Thyroid gland (tissue), 4 donors: ENCODE measurements around the gene P2RX6. TPM values are rescaled to one million over a fixed set of nuclear protein-coding genes. Genes with fewer than 3 reads are reported as not detected.

Experiments used
- DNase-seq, 2 donors: peaks; one replicate each; pipeline ENCODE4 v3.0.0-alpha.2; 2019
- H3K27ac ChIP-seq, 3 donors: fragments of 200-600 bp; sonication (generic); 1 replicate in 2 of 3; 2 replicates in 1 of 3; pipeline ENCODE4 v1.5.1; 2016 to 2019; ENCODE audit warnings: mild to moderate bottlenecking in 1 of 3, moderate library complexity in 1 of 3
- H3K27me3 ChIP-seq: fragments of 200-600 bp; sonication (generic); one replicate; pipeline ENCODE4 v1.5.1; 2019
- H3K36me3 ChIP-seq, 2 donors: fragments of 200-600 bp; sonication (generic); one replicate each; pipeline ENCODE4 v1.5.1; 2016 to 2019
- H3K4me1 ChIP-seq, 2 donors: fragments of 200-600 bp; sonication (generic); one replicate each; pipeline ENCODE4 v1.5.1; 2017 to 2019
- H3K4me3 ChIP-seq, 3 donors: fragments of 200-600 bp; sonication (generic); replicated peaks in 1 of 3; 1 replicate in 2 of 3; 2 replicates in 1 of 3; pipeline ENCODE4 v1.5.1; 2016; ENCODE audit warnings: mild to moderate bottlenecking in 1 of 3
- H3K9me3 ChIP-seq: fragments of 200-600 bp; sonication (generic); one replicate; pipeline ENCODE4 v1.5.1; 2017
- CTCF ChIP-seq, 6 experiments: fragments of 200-600 bp in 3 of 6; fragments of 450-650 bp in 3 of 6; sonication (generic) in 3 of 6; IDR thresholded peaks; one replicate each; pipeline ENCODE4 v1.5.1; 2016 to 2019; ENCODE audit warnings: antibody characterized with exemption in 6 of 6, mild to moderate bottlenecking in 2 of 6, inconsistent platforms in 1 of 6, moderate library complexity in 1 of 6
- POLR2A ChIP-seq, 2 donors: fragments of 450-650 bp; IDR thresholded peaks; one replicate each; pipeline ENCODE4 v1.6.1; 2017; ENCODE audit warnings: antibody characterized with exemption in 2 of 2, mild to moderate bottlenecking in 2 of 2, moderate library complexity in 1 of 2
- WGBS, 2 donors: methylation state at CpG; one replicate each; pipeline ENCODE4 v1.1.5; 2017; 5-methylcytosine and 5-hydroxymethylcytosine counted together
- intact Hi-C: fragments of 100-400 bp; cut with DNase I; formaldehyde crosslinking; loops from one replicate; pipeline ENCODE4 v1.15.1; 2023
- total RNA-seq, 4 donors: library from RNA; depleted of rRNA; stranded (reverse); fragments of >200 nt; gene quantifications; one replicate each; pipeline ENCODE4 v1.2.3, GENCODE V29; 2016

Gene P2RX6
- total RNA-seq, 4 donors from 2014 or later, result 0.40 TPM; not detected in 3

GRCh38 chr22:21030032-21030431, 15.1 kb downstream of the P2RX6 start:
- no peak overlapping the region for H3K27ac ChIP-seq
- 88 to 92% methylated on average over 13 to 15 of the region's 15 CpGs for WGBS, 2 donors

DNA sequence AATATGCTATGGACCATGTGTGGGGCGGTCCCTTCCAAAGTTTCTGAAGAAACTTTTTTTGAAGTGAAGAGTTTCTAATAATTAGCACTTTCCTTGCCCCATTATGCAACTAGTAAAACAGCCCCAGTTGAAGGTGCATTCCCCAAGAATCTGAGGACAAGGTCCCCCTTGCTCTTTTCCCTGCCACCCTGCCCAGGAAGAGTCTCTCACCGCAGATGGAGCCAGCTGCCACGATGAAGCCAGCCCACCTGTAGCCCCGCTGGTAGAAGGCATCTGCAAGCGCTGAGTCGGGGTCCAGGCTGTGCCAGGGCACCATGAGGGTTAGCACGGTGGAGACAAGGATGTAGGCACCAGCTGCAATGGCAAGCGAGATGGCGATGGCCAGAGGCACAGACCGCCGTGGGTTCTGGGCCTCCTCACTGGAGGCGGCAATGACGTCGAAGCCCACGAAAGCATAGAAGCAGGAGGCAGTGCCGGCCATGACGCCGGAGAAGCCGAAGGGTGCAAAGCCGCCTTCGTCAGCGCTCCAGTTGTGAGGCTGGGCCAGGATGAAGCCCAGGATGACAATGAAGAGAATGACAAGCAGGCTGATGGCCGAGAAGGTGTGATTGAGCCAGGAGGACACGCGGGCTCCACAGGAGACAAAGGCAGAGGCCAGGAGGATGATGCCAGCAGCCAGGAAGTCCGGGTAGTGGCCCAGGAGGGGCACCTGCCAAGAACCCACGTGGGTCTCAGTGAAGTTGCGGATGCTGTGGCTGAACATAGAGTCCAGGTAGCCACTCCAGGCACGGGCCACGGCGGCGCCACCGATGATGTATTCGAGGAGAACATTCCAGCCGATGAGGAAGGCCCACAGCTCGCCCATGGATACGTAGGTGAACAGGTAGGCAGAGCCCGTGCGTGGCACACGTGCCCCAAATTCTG, 15.9 kb downstream of the P2RX6 start:
- Histone ChIP-seq H3K36me3 (no peaks in the 10 kb centered on the region), H3K4me3 (no peak overlapping the region), H3K27me3 (no peaks in the 10 kb centered on the region), H3K4me1 (peaks cover 4 to 16% of the 10 kb centered on the region in 2 donors), H3K27ac (no peak overlapping the region), H3K9me3 (no peaks in the 10 kb centered on the region)
- no peak for DNase-seq
- intact Hi-C loops, result no loop called here
- 91 to 94% methylated on average over 30 to 40 of the region's 40 CpGs for WGBS, 2 donors
- TF ChIP-seq CTCF (IDR thresholded peaks at IDR 0.05), result no peak
- no peak for TF ChIP-seq POLR2A (IDR thresholded peaks at IDR 0.05)

More at GRCh38 chr22:21030032-21030431, 15.1 kb downstream of the P2RX6 start:
- intact Hi-C loops, result no loop called here
- DNase-seq, result no peak
- no peaks in the 10 kb centered on the region for H3K9me3 ChIP-seq
- H3K4me3 ChIP-seq, result no peak overlapping the region
- TF ChIP-seq CTCF (IDR thresholded peaks at IDR 0.05), result no peak
- TF ChIP-seq POLR2A (IDR thresholded peaks at IDR 0.05), result no peak
- no peaks in the 10 kb centered on the region for H3K27me3 ChIP-seq
- H3K4me1 ChIP-seq, result peaks cover 4 to 16% of the 10 kb centered on the region in 2 donors
- H3K36me3 ChIP-seq, result no peaks in the 10 kb centered on the region

- no peak overlapping the region for H3K27ac ChIP-seq
- intact Hi-C loops, result no loop called here
- H3K9me3 ChIP-seq, result no peaks in the 10 kb centered on the region
- H3K36me3 ChIP-seq, result no peaks in the 10 kb centered on the region
- 89 to 91% methylated on average over 13 of the region's 18 CpGs for WGBS, 2 donors
- peaks cover 4 to 16% of the 10 kb centered on the region in 2 donors for H3K4me1 ChIP-seq
- H3K4me3 ChIP-seq, result no peak overlapping the region
- DNase-seq, result no peak
- TF ChIP-seq POLR2A (IDR thresholded peaks at IDR 0.05) (no peak), CTCF (IDR thresholded peaks at IDR 0.05) (no peak)
- no peaks in the 10 kb centered on the region for H3K27me3 ChIP-seq
Observed at GRCh38 chr22:21031545-21032036, 16.6 kb downstream of the P2RX6 start.

GRCh38 chr22:21032037-21032867, 17.3 kb downstream of the P2RX6 start, which contains the start of gene SLC7A4:
Gene SLC7A4 (minus strand): TSS chr22:21032561. CDS start chr22:21031812, 749 bp downstream.
- Histone ChIP-seq H3K9me3 (no peaks in the 10 kb centered on the region), H3K27ac (no peak within 1 kb of the TSS), H3K36me3 (no peaks in the 10 kb centered on the region), H3K4me1 (peaks cover 4 to 16% of the 10 kb centered on the region in 2 donors), H3K27me3 (no peaks in the 10 kb centered on the region), H3K4me3 (no peak within 1 kb of the TSS)
- WGBS, 2 donors, result 9 to 21% methylated on average over 12 to 35 of the region's 59 CpGs
- TF ChIP-seq CTCF (IDR thresholded peaks at IDR 0.05), result no peak
- no peak for TF ChIP-seq POLR2A (IDR thresholded peaks at IDR 0.05)
- DNase-seq, result no peak
- intact Hi-C loops, result no loop called here
